ENCODE results near the gene IER5L.

- TF ChIP-seq POLR2A (IDR thresholded peaks at IDR 0.05) = no peak
- TF ChIP-seq CTCF (IDR thresholded peaks at IDR 0.05) = no peak
- TF ChIP-seq POLR2AphosphoS5 (IDR thresholded peaks at IDR 0.05) = no peak
Observed at GRCh38 chr9:129145316-129145715, 32.7 kb downstream of the IER5L start.
